Measurements from ENCODE around the gene IRF9. TPM values are rescaled to one million over a fixed set of nuclear protein-coding genes. Genes with fewer than 3 reads are reported as not detected.

The IRF9 gene
- 44.4 TPM for polyA plus RNA-seq (2013, experiment 1 of 2; ENCODE audit: insufficient read length)
- polyA plus RNA-seq (2013, experiment 2 of 2; ENCODE audit: insufficient read length), result 38.9 TPM

GRCh38 chr14:24160850-24161804 lies at the start of gene IRF9:
Gene IRF9 (plus strand): TSS chr14:24161265. CDS start chr14:24162145, 880 bp downstream.
- DNase-seq, result peak; percentile 95

GRCh38 chr14:24113379-24113800 lies 47.7 kb upstream of the IRF9 start:
- DNase-seq, result no peak

GRCh38 chr14:24113801-24114531 lies 47.1 kb upstream of the IRF9 start:
- DNase-seq, result peak; percentile 94

- DNase-seq, result peak; percentile 100
These were observed 46.3 kb upstream of the IRF9 start, which contains the start of the genes DCAF11 and NRL for GRCh38 chr14:24114532-24115421. Gene DCAF11 (plus strand): TSS chr14:24114777. CDS start chr14:24115595, 818 bp downstream. Gene NRL (minus strand): TSS chr14:24114949. CDS start chr14:24082848, 32,101 bp downstream.

GRCh38 chr14:24115422-24116127 lies 45.5 kb upstream of the IRF9 start:
- DNase-seq, result no peak

GRCh38 chr14:24116128-24116814 lies 44.8 kb upstream of the IRF9 start:
- DNase-seq, result no peak

GRCh38 chr14:24117179-24117578 lies 43.9 kb upstream of the IRF9 start:
- DNase-seq, result no peak

GRCh38 chr14:24119691-24120090 lies 41.4 kb upstream of the IRF9 start:
- no peak for DNase-seq

GRCh38 chr14:24121210-24121609 lies 39.9 kb upstream of the IRF9 start:
- DNase-seq, result no peak

GRCh38 chr14:24122416-24122815 lies 38.6 kb upstream of the IRF9 start:
- no peak for DNase-seq

GRCh38 chr14:24122898-24123297 lies 38.2 kb upstream of the IRF9 start:
- no peak for DNase-seq

GRCh38 chr14:24123424-24124417 lies 37.3 kb upstream of the IRF9 start:
- no peak for DNase-seq

- DNase-seq, result no peak
These were observed 34.1 kb upstream of the IRF9 start for GRCh38 chr14:24126939-24127338.

GRCh38 chr14:24127673-24128072 lies 33.4 kb upstream of the IRF9 start:
- DNase-seq, result no peak

- no peak for DNase-seq
These were observed 31.6 kb upstream of the IRF9 start for GRCh38 chr14:24129410-24129998.

- DNase-seq, result no peak
These were observed 30.7 kb upstream of the IRF9 start, which contains the start of gene FITM1 for GRCh38 chr14:24130380-24130716. Gene FITM1 (plus strand): TSS chr14:24130659. CDS start chr14:24131564, 905 bp downstream.

GRCh38 chr14:24130717-24131548 lies 30.1 kb upstream of the IRF9 start:
- no peak for DNase-seq

GRCh38 chr14:24131549-24131966 lies 29.5 kb upstream of the IRF9 start:
- DNase-seq, result no peak
